Stomach smooth muscle (tissue), 2 donors: ENCODE measurements around the gene PRKCB.

Source experiments
- H3K27ac ChIP-seq: one replicate; pipeline ENCODE4 v1.7.0; 2013; ENCODE audit warnings: mild to moderate bottlenecking, low read length, inconsistent platforms
- H3K27me3 ChIP-seq, 2 donors: one replicate each; pipeline ENCODE4 v1.7.0; 2013; ENCODE audit warnings: low read length in 2 of 2; ENCODE audit not compliant: insufficient read depth in 2 of 2, control insufficient read depth in 1 of 2
- H3K36me3 ChIP-seq, 2 donors: one replicate each; pipeline ENCODE4 v1.7.0; 2013; ENCODE audit warnings: low read length in 2 of 2; ENCODE audit not compliant: control insufficient read depth in 2 of 2, insufficient read depth in 2 of 2
- H3K4me1 ChIP-seq: one replicate; pipeline ENCODE4 v1.7.0; 2013; ENCODE audit warnings: low read length; ENCODE audit not compliant: control insufficient read depth, insufficient read depth
- H3K4me3 ChIP-seq, 2 donors: one replicate each; pipeline ENCODE4 v1.7.0; 2013; ENCODE audit warnings: low read length in 2 of 2
- H3K9ac ChIP-seq, 2 donors: one replicate each; pipeline ENCODE4 v1.7.0; 2013; ENCODE audit warnings: low read length in 2 of 2, mild to moderate bottlenecking in 1 of 2
- H3K9me3 ChIP-seq, 2 donors: one replicate each; pipeline ENCODE4 v1.7.0; 2013; ENCODE audit warnings: low read length in 2 of 2; ENCODE audit not compliant: control insufficient read depth in 2 of 2
- donor health status: healthy.
- donor health status: Pancreatic carcinoma.

PRKCB gene

GRCh38 chr16:24044467-24044866 is 208.7 kb downstream of the PRKCB start:
- H3K27me3 ChIP-seq, result no peaks in the 10 kb centered on the region
- H3K4me1 ChIP-seq, result no peaks in the 10 kb centered on the region
- no peaks in the 10 kb centered on the region for H3K36me3 ChIP-seq
- no peak overlapping the region for H3K4me3 ChIP-seq
- H3K9ac ChIP-seq, result no peak overlapping the region
- H3K27ac ChIP-seq, result no peak overlapping the region
- H3K9me3 ChIP-seq, result no peaks in the 10 kb centered on the region

DNA sequence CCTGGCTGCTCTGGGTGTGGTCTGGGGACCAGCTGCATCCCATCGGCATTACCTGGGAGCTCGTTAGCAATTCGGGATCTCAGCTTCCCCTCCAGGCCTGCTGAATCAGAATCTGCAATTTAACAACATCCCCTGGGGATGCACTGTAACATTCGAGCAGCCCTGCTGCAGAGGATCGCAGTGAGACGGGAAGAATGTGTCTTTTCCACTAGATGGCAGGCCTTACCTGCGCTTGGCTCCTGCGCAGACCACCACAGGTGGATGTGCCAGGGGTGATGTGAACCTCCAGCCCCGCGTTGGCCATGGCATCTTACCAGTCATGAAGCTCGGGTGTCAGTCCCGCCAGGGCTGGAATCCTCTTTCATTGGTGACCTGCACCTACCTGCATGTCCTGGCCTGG is 209.9 kb downstream of the PRKCB start:
- Histone ChIP-seq H3K36me3 (peaks cover 0 to 4% of the 10 kb centered on the region in 2 donors), H3K4me1 (no peaks in the 10 kb centered on the region), H3K27me3 (no peaks in the 10 kb centered on the region), H3K9ac (no peak overlapping the region), H3K4me3 (no peak overlapping the region), H3K27ac (no peak overlapping the region), H3K9me3 (no peaks in the 10 kb centered on the region)

- Histone ChIP-seq H3K4me3 (no peak overlapping the region), H3K9ac (no peak overlapping the region), H3K4me1 (no peaks in the 10 kb centered on the region), H3K27me3 (no peaks in the 10 kb centered on the region), H3K27ac (no peak overlapping the region), H3K9me3 (no peaks in the 10 kb centered on the region), H3K36me3 (peaks cover 0 to 4% of the 10 kb centered on the region in 2 donors)
Measured at GRCh38 chr16:24046442-24046841, 210.7 kb downstream of the PRKCB start.

DNA sequence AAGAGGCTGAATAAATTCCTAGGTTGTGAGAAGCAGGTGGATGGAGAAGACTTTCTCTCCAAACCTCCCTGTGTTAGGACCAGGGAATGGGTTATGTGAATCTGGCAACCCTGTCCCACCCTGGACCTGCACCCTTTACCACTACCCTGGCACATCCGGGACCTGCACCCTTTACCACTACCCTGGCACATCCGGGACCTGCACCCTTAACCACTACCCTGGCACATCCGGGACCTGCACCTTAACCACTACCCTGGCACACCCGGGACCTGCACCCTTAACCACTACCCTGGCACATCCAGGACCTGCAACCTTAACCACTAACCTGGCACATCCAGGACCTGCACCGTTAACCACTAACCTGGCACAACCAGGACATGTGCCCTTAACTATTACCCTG is 213.3 kb downstream of the PRKCB start:
- H3K4me3 ChIP-seq, result no peak overlapping the region
- H3K27ac ChIP-seq, result no peak overlapping the region
- no peak overlapping the region for H3K9ac ChIP-seq

GRCh38 chr16:24051125-24051524 is 215.3 kb downstream of the PRKCB start:
- peaks cover 0 to 4% of the 10 kb centered on the region in 2 donors for H3K36me3 ChIP-seq

More for the DNA sequence above, 213.3 kb downstream of the PRKCB start:
- Histone ChIP-seq H3K36me3 (peaks cover 0 to 4% of the 10 kb centered on the region in 2 donors), H3K4me1 (no peaks in the 10 kb centered on the region), H3K9me3 (no peaks in the 10 kb centered on the region), H3K27me3 (no peaks in the 10 kb centered on the region)

GRCh38 chr16:24052329-24053098 is 216.7 kb downstream of the PRKCB start:
- H3K27ac ChIP-seq, result no peak overlapping the region
- H3K9me3 ChIP-seq, result no peaks in the 10 kb centered on the region
- H3K4me3 ChIP-seq, result no peak overlapping the region
- H3K4me1 ChIP-seq, result peaks cover 3% of the 10 kb centered on the region
- peaks cover 0 to 4% of the 10 kb centered on the region in 2 donors for H3K36me3 ChIP-seq
- no peak overlapping the region for H3K9ac ChIP-seq
- H3K27me3 ChIP-seq, result no peaks in the 10 kb centered on the region

More at GRCh38 chr16:24051125-24051524, 215.3 kb downstream of the PRKCB start:
- no peak overlapping the region for H3K9ac ChIP-seq
- no peak overlapping the region for H3K4me3 ChIP-seq
- no peak overlapping the region for H3K27ac ChIP-seq
- H3K27me3 ChIP-seq, result no peaks in the 10 kb centered on the region
- H3K4me1 ChIP-seq, result peaks cover 3% of the 10 kb centered on the region
- no peaks in the 10 kb centered on the region for H3K9me3 ChIP-seq

- Histone ChIP-seq H3K4me1 (peaks cover 3% of the 10 kb centered on the region), H3K36me3 (peaks cover 0 to 4% of the 10 kb centered on the region in 2 donors), H3K27ac (no peak overlapping the region), H3K9me3 (no peaks in the 10 kb centered on the region), H3K27me3 (no peaks in the 10 kb centered on the region), H3K4me3 (no peak overlapping the region), H3K9ac (no peak overlapping the region)
Measured at GRCh38 chr16:24053099-24053946, 217.5 kb downstream of the PRKCB start.

DNA sequence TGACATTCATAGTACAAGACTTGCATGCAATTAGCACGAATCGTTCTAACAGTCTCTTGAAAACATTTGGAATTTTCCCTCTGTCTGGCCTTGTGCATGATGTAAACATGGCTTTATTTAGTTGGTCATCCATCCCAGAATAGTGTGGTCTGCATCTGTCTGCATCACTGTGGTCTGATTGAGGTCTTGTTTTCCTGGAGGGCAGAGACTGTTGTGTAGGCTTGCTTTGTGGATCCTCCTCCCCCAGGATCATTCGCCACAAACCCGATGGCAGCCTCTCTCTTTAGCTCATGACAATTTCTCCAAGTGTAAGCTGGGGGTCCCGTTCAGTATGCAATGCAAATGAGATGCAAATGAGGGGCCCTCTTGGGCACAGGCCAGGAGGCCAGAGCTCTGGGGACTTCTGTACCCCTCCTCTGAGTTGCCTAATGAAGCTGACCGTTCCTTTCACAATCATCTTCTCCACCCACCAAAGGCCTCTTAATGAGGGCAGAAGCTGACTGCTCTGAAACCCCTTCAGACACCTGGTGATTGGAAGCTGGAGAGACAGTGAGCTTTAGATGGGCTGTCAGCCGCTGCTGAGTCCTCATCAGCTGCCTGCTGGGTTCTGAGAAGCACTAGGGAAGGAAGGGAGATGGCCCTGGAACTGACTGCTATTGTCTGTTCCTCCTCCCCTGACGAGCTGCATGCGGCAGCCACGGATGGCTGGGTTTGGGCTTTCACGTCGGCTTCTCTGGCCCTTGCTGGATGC is 219.1 kb downstream of the PRKCB start:
- no peaks in the 10 kb centered on the region for H3K27me3 ChIP-seq
- peaks cover 0 to 3% of the 10 kb centered on the region in 2 donors for H3K36me3 ChIP-seq
- H3K9ac ChIP-seq, result no peak overlapping the region
- no peaks in the 10 kb centered on the region for H3K9me3 ChIP-seq
- H3K4me1 ChIP-seq, result peaks cover 3% of the 10 kb centered on the region
- H3K4me3 ChIP-seq, result no peak overlapping the region
- no peak overlapping the region for H3K27ac ChIP-seq

DNA sequence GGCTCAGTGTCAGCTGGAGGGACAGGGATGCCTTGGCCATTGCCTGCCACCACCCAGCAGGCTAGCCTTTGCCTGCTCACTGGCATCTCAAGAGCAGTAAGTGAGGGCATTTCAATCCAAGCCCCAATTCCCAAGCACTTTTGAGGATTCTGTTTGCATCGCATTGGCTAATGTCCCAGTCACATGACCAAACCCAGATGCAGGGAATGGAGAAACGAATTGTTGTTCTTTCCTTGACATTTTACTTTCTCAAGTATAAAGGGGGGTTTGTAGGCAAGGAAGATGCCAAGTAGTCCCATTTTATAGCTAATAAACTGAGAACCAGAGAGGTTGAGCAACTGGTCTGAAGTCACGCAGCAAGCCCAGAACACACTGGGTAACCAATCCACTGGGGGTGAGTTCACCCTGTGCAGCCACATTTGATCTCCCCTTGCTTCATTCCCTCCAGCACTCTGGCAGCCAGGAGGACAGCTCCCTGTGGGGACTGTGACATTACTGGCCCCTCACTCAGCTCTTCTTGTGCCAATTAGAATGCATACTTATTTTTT is 226.6 kb downstream of the PRKCB start:
- Histone ChIP-seq H3K27ac (no peak overlapping the region), H3K9me3 (no peaks in the 10 kb centered on the region), H3K27me3 (no peaks in the 10 kb centered on the region), H3K9ac (no peak overlapping the region), H3K4me1 (no peaks in the 10 kb centered on the region), H3K4me3 (no peak overlapping the region), H3K36me3 (no peaks in the 10 kb centered on the region)

DNA sequence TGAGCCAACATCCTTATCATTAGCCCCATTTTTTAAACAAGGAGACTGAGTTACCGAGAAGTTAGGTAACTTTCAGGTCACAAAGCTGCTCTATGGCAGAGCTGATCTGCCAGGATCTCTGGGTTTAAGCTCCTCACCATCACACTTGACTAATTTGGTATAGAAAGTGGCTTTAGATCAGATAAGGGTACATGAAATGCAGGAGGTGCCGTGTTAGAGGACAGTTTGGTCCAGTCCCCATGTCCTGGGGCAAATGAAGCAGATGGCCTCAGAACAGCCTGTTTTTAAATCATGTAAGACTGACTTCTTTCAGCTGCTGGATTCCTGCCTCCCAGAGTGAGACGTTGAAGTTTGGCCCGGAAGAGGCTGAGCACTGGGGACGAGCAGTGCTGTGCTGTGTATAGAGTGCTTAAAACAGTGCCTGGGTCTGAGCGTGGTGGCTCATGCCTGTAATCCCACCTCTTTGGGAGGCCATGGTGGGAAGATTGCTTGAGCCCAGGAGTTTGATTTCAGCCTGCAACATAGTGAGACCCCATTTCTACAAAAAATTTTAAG is 233.3 kb downstream of the PRKCB start:
- H3K27me3 ChIP-seq, result no peaks in the 10 kb centered on the region
- no peaks in the 10 kb centered on the region for H3K4me1 ChIP-seq
- H3K9ac ChIP-seq, result no peak overlapping the region
- no peaks in the 10 kb centered on the region for H3K36me3 ChIP-seq
- H3K4me3 ChIP-seq, result no peak overlapping the region
- no peak overlapping the region for H3K27ac ChIP-seq
- H3K9me3 ChIP-seq, result no peaks in the 10 kb centered on the region
